K562 (cell line): ENCODE measurements around the gene SLIT1. TPM values are rescaled to one million over a fixed set of nuclear protein-coding genes. Genes with fewer than 3 reads are reported as not detected.

Experiments
- ATAC-seq: fragments of 200-7000 bp; cut with Tn5 transposase; 3 replicates; pipeline ENCODE4 v1.9.1; 2020; ENCODE audit warnings: moderate library complexity
- BruUV-seq: library from RNA; stranded (reverse); fragments of 400-500 nt; replicated peaks from 2 replicates; lab custom pipeline; 2021; lab: Mats Ljungman, UMichigan
- CTCF ChIA-PET: fragments of 300-600 bp; formaldehyde crosslinking; extraction: SDS; loops from one replicate; lab custom pipeline; 2021; ENCODE audit warnings: low intra/inter-chr PET ratio; lab: Yijun Ruan, JAX
- POLR2A ChIA-PET: fragments of 300-600, 350-650 bp; sonication (Branson Sonifier 250); formaldehyde crosslinking; extraction: SDS; loops from one replicate; lab custom pipeline; 2021; ENCODE audit warnings: antibody characterized with exemption, inconsistent platforms; lab: Yijun Ruan, JAX
- DNase-seq, 4 experiments: peaks; one replicate each; pipeline versions ENCODE4 v3.0.0 to v3.0.0-alpha.2; 2011 to 2018; ENCODE audit warnings: low spot score in 3 of 4, mixed read lengths in 3 of 4; ENCODE audit errors: extremely low read depth in 1 of 4
- FAIRE-seq: peaks from 2 replicates; lab custom pipeline; 2011; peaks lifted over from hg19 to GRCh38; lab: Jason Lieb, UNC
- H2AFZ ChIP-seq: 2 replicates; pipeline ENCODE4 v1.6.0; 2011; ENCODE audit warnings: low read depth, low read length, control low read depth, inconsistent platforms
- H3K27ac ChIP-seq: fragments of 200-600 bp; 3 replicates; pipeline ENCODE4 v1.8.0; 2011; ENCODE audit warnings: low read depth, mild to moderate bottlenecking, control low read depth, inconsistent platforms, low read length, moderate library complexity, mixed read lengths; ENCODE audit errors: extremely low read depth
- H3K27me3 ChIP-seq, 2 experiments: fragments of 300-600 bp in 1 of 2; 2 replicates in 1 of 2; 3 replicates in 1 of 2; pipeline versions ENCODE4 v1.6.0 to v1.8.0; 2011; ENCODE audit warnings: inconsistent platforms in 2 of 2, low read length in 2 of 2, mild to moderate bottlenecking in 1 of 2, mixed read lengths in 1 of 2, moderate library complexity in 1 of 2; ENCODE audit not compliant: control insufficient read depth in 2 of 2, insufficient read depth in 2 of 2
- H3K36me3 ChIP-seq: fragments of 300-600 bp; 3 replicates; pipeline ENCODE4 v1.8.0; 2011; ENCODE audit warnings: mild to moderate bottlenecking, low read length, inconsistent platforms; ENCODE audit not compliant: control insufficient read depth, insufficient read depth
- H3K4me1 ChIP-seq, 2 experiments: fragments of 200-600 bp in 1 of 2; replicated peaks in 1 of 2; 2 replicates in 1 of 2; 3 replicates in 1 of 2; pipeline versions ENCODE4 v1.5.1 to v1.8.0; 2011; ENCODE audit warnings: inconsistent platforms in 2 of 2, low read length in 2 of 2, mild to moderate bottlenecking in 1 of 2, mixed read lengths in 1 of 2, moderate library complexity in 1 of 2; ENCODE audit not compliant: control insufficient read depth in 2 of 2, insufficient read depth in 2 of 2
- H3K4me2 ChIP-seq: 2 replicates; pipeline ENCODE4 v1.6.1; 2011; ENCODE audit warnings: low read length, control low read depth, inconsistent platforms, mixed read lengths; ENCODE audit not compliant: insufficient read depth
- H3K4me3 ChIP-seq: fragments of 200-600 bp; sonication (generic), shearing (Covaris generic); 2 replicates; pipeline ENCODE4 v1.5.1; 2016; ENCODE audit warnings: control low read depth, inconsistent platforms
- H3K79me2 ChIP-seq: fragments of 200-600 bp; 3 replicates; pipeline ENCODE4 v1.8.0; 2011; ENCODE audit warnings: low read length, inconsistent platforms; ENCODE audit not compliant: control insufficient read depth, insufficient read depth
- H3K9ac ChIP-seq, 2 experiments: 2 replicates each; pipeline versions ENCODE4 v1.6.0 to v1.6.1; 2011; ENCODE audit warnings: low read depth in 2 of 2, low read length in 2 of 2, control low read depth in 1 of 2, inconsistent platforms in 1 of 2, mild to moderate bottlenecking in 1 of 2, mixed read lengths in 1 of 2; ENCODE audit not compliant: insufficient read depth in 1 of 2
- H3K9me1 ChIP-seq: one replicate; pipeline ENCODE4 v1.6.0; 2011; ENCODE audit warnings: inconsistent platforms, mild to moderate bottlenecking, low read length, moderate library complexity; ENCODE audit not compliant: control insufficient read depth, insufficient read depth
- H3K9me3 ChIP-seq: replicated peaks from 2 replicates; pipeline ENCODE4 v1.5.1; 2011; ENCODE audit warnings: low read depth, low read length, inconsistent platforms; ENCODE audit not compliant: control insufficient read depth, insufficient read depth
- H4K20me1 ChIP-seq: replicated peaks from 2 replicates; pipeline ENCODE4 v1.6.1; 2011; ENCODE audit warnings: low read length, inconsistent platforms, mixed read lengths; ENCODE audit not compliant: control insufficient read depth, insufficient read depth
- BCOR ChIP-seq: fragments of 450-650 bp; IDR thresholded peaks from 2 replicates; pipeline ENCODE4 v1.6.1; 2016
- CAMTA2 ChIP-seq: fragments of 250-450 bp; sonication (Bioruptor Pico); conservative IDR thresholded peaks from 2 replicates; pipeline ENCODE4 v1.5.1; 2022
- DMBX1 ChIP-seq: fragments of 250-450 bp; sonication (Bioruptor Pico); IDR thresholded peaks from 2 replicates; pipeline ENCODE4 v1.8.0; 2022; ENCODE audit warnings: inconsistent platforms, mild to moderate bottlenecking, moderate library complexity, borderline replicate concordance
- EGR1 ChIP-seq: fragments of 450-650 bp; conservative IDR thresholded peaks from 2 replicates; pipeline ENCODE4 v1.6.1; 2017; ENCODE audit warnings: mild to moderate bottlenecking
- GATAD2B ChIP-seq: fragments of 450-650 bp; IDR thresholded peaks from 2 replicates; pipeline ENCODE4 v1.6.1; 2017; ENCODE audit warnings: mild to moderate bottlenecking, borderline replicate concordance
- KAT8 ChIP-seq: fragments of 450-650 bp; IDR thresholded peaks from 2 replicates; pipeline ENCODE4 v1.6.1; 2016; ENCODE audit warnings: low read depth, mild to moderate bottlenecking
- LCOR ChIP-seq: sonication (generic); formaldehyde crosslinking; IDR thresholded peaks from 2 replicates; pipeline ENCODE4 v1.8.0; 2022; ENCODE audit warnings: mild to moderate bottlenecking, missing genetic modification reagents
- NBN ChIP-seq: fragments of 450-650 bp; IDR thresholded peaks from 2 replicates; pipeline ENCODE4 v1.6.1; 2016; ENCODE audit warnings: low read depth, mild to moderate bottlenecking
- PRPF4 ChIP-seq: fragments of 200-400 bp; formaldehyde crosslinking; IDR thresholded peaks from one replicate; pipeline ENCODE4 v1.6.1; 2017; ENCODE audit warnings: low read length, low read depth, mild to moderate bottlenecking; ENCODE audit not compliant: insufficient read depth, poor library complexity, severe bottlenecking
- PTRF ChIP-seq: fragments of 450-650 bp; IDR thresholded peaks from 2 replicates; pipeline ENCODE4 v1.6.1; 2016; ENCODE audit warnings: mild to moderate bottlenecking, missing genetic modification characterization, missing compliant biosample characterization
- PTTG1 ChIP-seq: fragments of 450-650 bp; IDR thresholded peaks from 2 replicates; pipeline ENCODE4 v1.6.1; 2016; ENCODE audit warnings: low read depth, mild to moderate bottlenecking, missing genetic modification characterization, missing compliant biosample characterization
- RBM25 ChIP-seq: fragments of 200-400 bp; formaldehyde crosslinking; IDR thresholded peaks from 2 replicates; pipeline ENCODE4 v1.6.1; 2018; ENCODE audit warnings: low read length, low read depth, moderate library complexity; ENCODE audit not compliant: severe bottlenecking
- RFX7 ChIP-seq: fragments of 250-450 bp; sonication (Bioruptor Pico); IDR thresholded peaks from 2 replicates; pipeline ENCODE4 v1.5.1; 2021; ENCODE audit warnings: mild to moderate bottlenecking
- SOX6 ChIP-seq: fragments of 450-650 bp; IDR thresholded peaks from 2 replicates; pipeline ENCODE4 v1.6.1; 2014; ENCODE audit warnings: mild to moderate bottlenecking
- WHSC1 ChIP-seq: IDR thresholded peaks from one replicate; pipeline ENCODE4 v1.6.1; 2012; ENCODE audit warnings: low read length, control low read depth, inconsistent platforms
- ZFP36 ChIP-seq: fragments of 150-350 bp; IDR thresholded peaks from 2 replicates; pipeline ENCODE4 v1.6.1; 2018; ENCODE audit warnings: low read length, low read depth; ENCODE audit not compliant: partially characterized antibody
- ZZZ3 ChIP-seq: fragments of 450-650 bp; IDR thresholded peaks from 2 replicates; pipeline ENCODE4 v1.6.1; 2016; ENCODE audit warnings: antibody characterized with exemption, mild to moderate bottlenecking, moderate library complexity
- WGBS: fragments of 100-300 bp; shearing (Covaris generic); methylation state at CpG from one replicate; pipeline ENCODE4 v1.1.6; 2016; ENCODE audit warnings: low coverage, mixed read lengths; ENCODE audit not compliant: insufficient coverage; ENCODE audit errors: missing lambda C conversion rate; 5-methylcytosine and 5-hydroxymethylcytosine counted together
- in situ Hi-C: fragments of 300-500 bp; cut with MboI; formaldehyde crosslinking; loops from 4 replicates; pipeline ENCODE4 v1.15.0; 2018; ENCODE audit warnings: inconsistent platforms, mixed read lengths
- intact Hi-C: fragments of 100-400 bp; cut with micrococcal nuclease; formaldehyde crosslinking; loops from 2 replicates; pipeline ENCODE4 v1.14.2; 2022
- polyA plus RNA-seq, 8 experiments: library from polyadenylated mRNA; depleted of rRNA in 4 of 8; stranded (reverse) in 5 of 8; unstranded in 3 of 8; fragments of >200 nt; fragmentation: Nextera tagmentation in 2 of 8; fragmentation: Illumina TruSeq in 1 of 8; extraction: Ambion mirVana in 2 of 8; extraction: Trizol in 1 of 8; gene quantifications; 2 replicates each; pipeline versions ENCODE4 v1.2.1 to v1.2.3, GENCODE V29; 2011 to 2014; ENCODE audit warnings: inconsistent platforms in 1 of 8, missing spikeins in 1 of 8
- total RNA-seq, 7 experiments: library from RNA; depleted of rRNA in 6 of 7; stranded (reverse); fragments of >200 nt in 6 of 7; fragmentation: Illumina TruSeq in 2 of 7; extraction: Trizol in 2 of 7; gene quantifications; 2 replicates each; pipeline versions ENCODE4 v1.2.1 to v1.2.3, GENCODE V29; 2011 to 2021; ENCODE audit warnings: low replicate concordance in 1 of 7
- TF ChIP-seq, protein P1 (sequence below): fragments of 450-650 bp; formaldehyde crosslinking; IDR thresholded peaks from 2 replicates; pipeline ENCODE4 v1.4.0; 2022; ENCODE audit warnings: missing genetic modification characterization
- TF ChIP-seq, protein P2 (sequence below): sonication (generic); formaldehyde crosslinking; IDR thresholded peaks from 2 replicates; pipeline ENCODE4 v1.8.1; 2023; ENCODE audit warnings: mild to moderate bottlenecking, missing genetic modification reagents
- TF ChIP-seq, protein P3 (sequence below), 2 experiments: IDR thresholded peaks; 2 replicates each; pipeline ENCODE4 v1.6.1; 2011; ENCODE audit warnings: borderline replicate concordance in 1 of 2, control low read depth in 1 of 2, low read depth in 1 of 2, low read length in 1 of 2, mild to moderate bottlenecking in 1 of 2, mixed read lengths in 1 of 2, moderate library complexity in 1 of 2; ENCODE audit not compliant: insufficient read depth in 1 of 2, insufficient read length in 1 of 2, poor library complexity in 1 of 2, severe bottlenecking in 1 of 2; ENCODE audit errors: extremely low read depth in 1 of 2

SLIT1 gene
- total and polyA plus RNA-seq, 9 of the 15 experiments (the other 6 are each of a cell fraction or from before 2014, with no cell fraction given), result 0.01 to 0.11 (median 0.04) TPM; not detected in 3

DNA sequence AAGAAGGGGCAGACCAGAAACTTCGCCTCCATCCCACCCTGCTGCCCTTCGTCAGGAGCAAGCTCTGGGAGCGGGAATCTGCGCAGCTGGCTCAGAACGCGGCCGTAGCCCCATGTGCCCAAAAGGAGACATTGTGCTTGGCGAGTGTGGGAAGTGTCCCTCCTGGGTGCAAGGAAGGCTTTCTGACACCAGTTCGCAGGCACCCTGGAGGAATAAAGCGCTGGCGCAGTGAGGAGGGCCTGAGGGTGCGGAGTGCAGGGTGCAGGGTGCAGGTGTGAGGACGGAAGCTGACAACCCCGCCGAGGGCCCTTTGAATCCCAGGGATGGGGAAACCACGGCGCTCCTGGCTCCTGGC lies 811 bp downstream of the SLIT1 start (continued):
- TF ChIP-seq, protein P1, sequence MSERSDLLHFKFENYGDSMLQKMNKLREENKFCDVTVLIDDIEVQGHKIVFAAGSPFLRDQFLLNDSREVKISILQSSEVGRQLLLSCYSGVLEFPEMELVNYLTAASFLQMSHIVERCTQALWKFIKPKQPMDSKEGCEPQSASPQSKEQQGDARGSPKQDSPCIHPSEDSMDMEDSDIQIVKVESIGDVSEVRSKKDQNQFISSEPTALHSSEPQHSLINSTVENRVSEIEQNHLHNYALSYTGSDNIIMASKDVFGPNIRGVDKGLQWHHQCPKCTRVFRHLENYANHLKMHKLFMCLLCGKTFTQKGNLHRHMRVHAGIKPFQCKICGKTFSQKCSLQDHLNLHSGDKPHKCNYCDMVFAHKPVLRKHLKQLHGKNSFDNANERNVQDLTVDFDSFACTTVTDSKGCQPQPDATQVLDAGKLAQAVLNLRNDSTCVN, result no peak

DNA sequence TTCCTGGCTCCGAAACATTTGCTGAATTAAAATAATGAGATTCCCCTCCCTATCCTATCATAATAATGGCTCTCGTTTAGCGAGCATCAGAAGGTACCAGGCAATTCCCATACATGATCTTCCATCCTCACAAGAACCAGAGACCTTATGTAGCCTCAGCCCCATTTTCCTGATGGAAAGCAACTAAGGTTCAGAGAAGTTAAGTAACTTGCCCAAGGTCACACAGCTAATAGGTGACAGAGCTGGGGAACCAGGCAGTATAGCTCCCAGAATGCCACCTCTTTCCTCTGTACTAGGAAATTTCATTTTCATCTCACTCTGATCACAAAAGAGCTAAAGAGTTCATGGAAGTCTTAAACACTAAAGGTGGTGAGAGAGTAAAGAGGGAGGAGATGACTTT lies 2.4 kb downstream of the SLIT1 start:
- H3K4me2 ChIP-seq, result no peak overlapping the region
- no peak overlapping the region for H3K4me3 ChIP-seq
- WGBS, result 0% methylated on average over 2 of the region's 3 CpGs
- no peaks in the 10 kb centered on the region for H3K79me2 ChIP-seq
- H3K9ac ChIP-seq, result no peak overlapping the region
- no peak overlapping the region for H2AFZ ChIP-seq
- FAIRE-seq, result no peak
- CTCF ChIA-PET, result no interaction called here
- no TSS peak for BruUV-seq
- no peak overlapping the region for H3K27ac ChIP-seq
- H3K27me3 ChIP-seq, result peaks cover 25 to 82% of the 10 kb centered on the region in 2 experiments
- intact Hi-C loops (no loop called here), in situ Hi-C loops (no loop called here)
- no peaks in the 10 kb centered on the region for H3K9me3 ChIP-seq
- no peaks in the 10 kb centered on the region for H4K20me1 ChIP-seq
- H3K9me1 ChIP-seq, result no peaks in the 10 kb centered on the region
- no peaks in the 10 kb centered on the region for H3K36me3 ChIP-seq
- POLR2A ChIA-PET, result no interaction called here
- no peak for DNase-seq
- H3K4me1 ChIP-seq, result peaks cover 0 to 13% of the 10 kb centered on the region in 2 experiments; a peak in 2 of 5 replicates
- ATAC-seq, result no peak
- TF ChIP-seq CAMTA2 (CRISPR knock-in tag) (no peak), EGR1 (no peak), ZZZ3 (no peak), ZFP36 (peak; percentile 41), SOX6 (no peak), GATAD2B (no peak), KAT8 (no peak), NBN (no peak), WHSC1 (no peak), DMBX1 (CRISPR knock-in tag) (no peak), RBM25 (peak; percentile 74), PTRF (tag) (no peak), PTTG1 (tag) (no peak), RFX7 (CRISPR knock-in tag) (no peak), PRPF4 (no peak), BCOR (0 out of 2 replicates have a peak, but pooled peaks have one; percentile 32), LCOR (CRISPR knock-in tag) (no peak)
- TF ChIP-seq, protein P2, sequence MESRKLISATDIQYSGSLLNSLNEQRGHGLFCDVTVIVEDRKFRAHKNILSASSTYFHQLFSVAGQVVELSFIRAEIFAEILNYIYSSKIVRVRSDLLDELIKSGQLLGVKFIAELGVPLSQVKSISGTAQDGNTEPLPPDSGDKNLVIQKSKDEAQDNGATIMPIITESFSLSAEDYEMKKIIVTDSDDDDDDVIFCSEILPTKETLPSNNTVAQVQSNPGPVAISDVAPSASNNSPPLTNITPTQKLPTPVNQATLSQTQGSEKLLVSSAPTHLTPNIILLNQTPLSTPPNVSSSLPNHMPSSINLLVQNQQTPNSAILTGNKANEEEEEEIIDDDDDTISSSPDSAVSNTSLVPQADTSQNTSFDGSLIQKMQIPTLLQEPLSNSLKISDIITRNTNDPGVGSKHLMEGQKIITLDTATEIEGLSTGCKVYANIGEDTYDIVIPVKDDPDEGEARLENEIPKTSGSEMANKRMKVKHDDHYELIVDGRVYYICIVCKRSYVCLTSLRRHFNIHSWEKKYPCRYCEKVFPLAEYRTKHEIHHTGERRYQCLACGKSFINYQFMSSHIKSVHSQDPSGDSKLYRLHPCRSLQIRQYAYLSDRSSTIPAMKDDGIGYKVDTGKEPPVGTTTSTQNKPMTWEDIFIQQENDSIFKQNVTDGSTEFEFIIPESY (CRISPR knock-in tag), result no peak
- TF ChIP-seq, protein P3, sequence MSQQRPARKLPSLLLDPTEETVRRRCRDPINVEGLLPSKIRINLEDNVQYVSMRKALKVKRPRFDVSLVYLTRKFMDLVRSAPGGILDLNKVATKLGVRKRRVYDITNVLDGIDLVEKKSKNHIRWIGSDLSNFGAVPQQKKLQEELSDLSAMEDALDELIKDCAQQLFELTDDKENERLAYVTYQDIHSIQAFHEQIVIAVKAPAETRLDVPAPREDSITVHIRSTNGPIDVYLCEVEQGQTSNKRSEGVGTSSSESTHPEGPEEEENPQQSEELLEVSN (IDR thresholded peaks at IDR 0.05; ENCODE audit: borderline replicate concordance in 1 of 2, extremely low read depth in 1 of 2, insufficient read depth in 1 of 2, insufficient read length in 1 of 2, low read depth in 1 of 2, low read length in 1 of 2, poor library complexity in 1 of 2, severe bottlenecking in 1 of 2), result no peak
